Fibroblast of lung (primary cell): Measurements from ENCODE around the gene CRYL1. TPM values are rescaled to one million over a fixed set of nuclear protein-coding genes. Genes with fewer than 3 reads are reported as not detected.

ENCODE experiments used
- DNase-seq, 2 donors: peaks; one replicate each; pipeline versions ENCODE4 v3.0.0 to v3.0.0-alpha.2; 2010; ENCODE audit warnings: low read depth in 2 of 2
- H2AFZ ChIP-seq: 2 replicates; pipeline ENCODE4 v1.5.1; 2012; ENCODE audit warnings: low read length, control low read depth, inconsistent platforms
- H3K27ac ChIP-seq: 2 replicates; pipeline ENCODE4 v1.5.1; 2011; ENCODE audit warnings: low read length, control low read depth; ENCODE audit not compliant: insufficient read depth
- H3K27me3 ChIP-seq: 2 replicates; pipeline ENCODE4 v1.5.1; 2011; ENCODE audit warnings: mild to moderate bottlenecking, low read length; ENCODE audit not compliant: control insufficient read depth, insufficient read depth
- H3K36me3 ChIP-seq: 2 replicates; pipeline ENCODE4 v1.5.1; 2011; ENCODE audit warnings: low read length; ENCODE audit not compliant: control insufficient read depth, insufficient read depth
- H3K4me1 ChIP-seq: 2 replicates; pipeline ENCODE4 v1.5.1; 2011; ENCODE audit warnings: low read length; ENCODE audit not compliant: control insufficient read depth, insufficient read depth; ENCODE audit errors: extremely low read depth
- H3K4me2 ChIP-seq: 2 replicates; pipeline ENCODE4 v1.5.1; 2011; ENCODE audit warnings: low read length, control low read depth; ENCODE audit not compliant: insufficient read depth; ENCODE audit errors: extremely low read depth
- H3K4me3 ChIP-seq, 4 experiments: fragments of 200-600 bp in 1 of 4; sonication (generic) in 1 of 4; replicated peaks in 1 of 4; 2 replicates each; pipeline ENCODE4 v1.5.1; 2011 to 2016; ENCODE audit warnings: low read length in 4 of 4, low read depth in 3 of 4, mild to moderate bottlenecking in 3 of 4, control low read depth in 2 of 4, inconsistent platforms in 1 of 4, mixed read lengths in 1 of 4; ENCODE audit not compliant: insufficient read depth in 1 of 4; ENCODE audit errors: control extremely low read depth in 1 of 4
- H3K79me2 ChIP-seq: 2 replicates; pipeline ENCODE4 v1.5.1; 2012; ENCODE audit warnings: mild to moderate bottlenecking, low read length, inconsistent platforms; ENCODE audit not compliant: control insufficient read depth, insufficient read depth
- H3K9ac ChIP-seq: 2 replicates; pipeline ENCODE4 v1.5.1; 2011; ENCODE audit warnings: mild to moderate bottlenecking, low read length, control low read depth; ENCODE audit not compliant: insufficient read depth
- H3K9me3 ChIP-seq: 2 replicates; pipeline ENCODE4 v1.5.1; 2012; ENCODE audit warnings: low read depth, low read length; ENCODE audit not compliant: control insufficient read depth, insufficient read depth
- H4K20me1 ChIP-seq: 2 replicates; pipeline ENCODE4 v1.5.1; 2011; ENCODE audit warnings: low read length; ENCODE audit not compliant: control insufficient read depth, insufficient read depth; ENCODE audit errors: extremely low read depth
- EZH2 ChIP-seq: IDR thresholded peaks from 2 replicates; pipeline ENCODE4 v1.5.1; 2012; ENCODE audit warnings: low read length, control low read depth, mild to moderate bottlenecking; ENCODE audit errors: missing control alignments
- polyA plus RNA-seq, 2 donors: library from polyadenylated mRNA; depleted of rRNA in 1 of 2; stranded (reverse) in 1 of 2; unstranded in 1 of 2; fragments of >200 nt; gene quantifications; 2 replicates each; pipeline ENCODE4 v1.2.1, GENCODE V29; 2011 to 2012; ENCODE audit warnings: missing spikeins in 1 of 2
- total RNA-seq: library from RNA; depleted of rRNA; stranded (reverse); fragments of >200 nt; gene quantifications from 2 replicates; pipeline ENCODE4 v1.2.1, GENCODE V29; 2014
- TF ChIP-seq, protein P1 (sequence below), 2 donors: IDR thresholded peaks in 1 of 2; conservative IDR thresholded peaks in 1 of 2; 1 replicate in 1 of 2; 2 replicates in 1 of 2; pipeline ENCODE4 v1.5.1; 2011 to 2012; ENCODE audit warnings: low read length in 2 of 2, control low read depth in 1 of 2, inconsistent platforms in 1 of 2, low read depth in 1 of 2, mild to moderate bottlenecking in 1 of 2

Gene CRYL1
- total and polyA plus RNA-seq, 2 donors (not counting 1 experiment from before 2014, with no cell fraction given) = 18.3 to 20.1 TPM

GRCh38 chr13:20446900-20447299 lies 78.8 kb downstream of the CRYL1 start:
- Histone ChIP-seq H4K20me1 (no peaks in the 10 kb centered on the region), H3K36me3 (no peaks in the 10 kb centered on the region), H2AFZ (no peak overlapping the region), H3K4me3 (no peak overlapping the region), H3K4me1 (no peaks in the 10 kb centered on the region), H3K27ac (no peak overlapping the region), H3K9ac (no peak overlapping the region), H3K27me3 (no peaks in the 10 kb centered on the region), H3K9me3 (no peaks in the 10 kb centered on the region), H3K79me2 (no peaks in the 10 kb centered on the region), H3K4me2 (no peak overlapping the region)
- DNase-seq = no peak
- TF ChIP-seq, protein P1, sequence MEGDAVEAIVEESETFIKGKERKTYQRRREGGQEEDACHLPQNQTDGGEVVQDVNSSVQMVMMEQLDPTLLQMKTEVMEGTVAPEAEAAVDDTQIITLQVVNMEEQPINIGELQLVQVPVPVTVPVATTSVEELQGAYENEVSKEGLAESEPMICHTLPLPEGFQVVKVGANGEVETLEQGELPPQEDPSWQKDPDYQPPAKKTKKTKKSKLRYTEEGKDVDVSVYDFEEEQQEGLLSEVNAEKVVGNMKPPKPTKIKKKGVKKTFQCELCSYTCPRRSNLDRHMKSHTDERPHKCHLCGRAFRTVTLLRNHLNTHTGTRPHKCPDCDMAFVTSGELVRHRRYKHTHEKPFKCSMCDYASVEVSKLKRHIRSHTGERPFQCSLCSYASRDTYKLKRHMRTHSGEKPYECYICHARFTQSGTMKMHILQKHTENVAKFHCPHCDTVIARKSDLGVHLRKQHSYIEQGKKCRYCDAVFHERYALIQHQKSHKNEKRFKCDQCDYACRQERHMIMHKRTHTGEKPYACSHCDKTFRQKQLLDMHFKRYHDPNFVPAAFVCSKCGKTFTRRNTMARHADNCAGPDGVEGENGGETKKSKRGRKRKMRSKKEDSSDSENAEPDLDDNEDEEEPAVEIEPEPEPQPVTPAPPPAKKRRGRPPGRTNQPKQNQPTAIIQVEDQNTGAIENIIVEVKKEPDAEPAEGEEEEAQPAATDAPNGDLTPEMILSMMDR (conservative IDR thresholded peaks at IDR 0.05 in 1 of 2, IDR thresholded peaks at IDR 0.05 in 1 of 2; ENCODE audit: low read depth in 1 of 2, low read length in 2 of 2) = no peak
- no peak for TF ChIP-seq EZH2

DNA sequence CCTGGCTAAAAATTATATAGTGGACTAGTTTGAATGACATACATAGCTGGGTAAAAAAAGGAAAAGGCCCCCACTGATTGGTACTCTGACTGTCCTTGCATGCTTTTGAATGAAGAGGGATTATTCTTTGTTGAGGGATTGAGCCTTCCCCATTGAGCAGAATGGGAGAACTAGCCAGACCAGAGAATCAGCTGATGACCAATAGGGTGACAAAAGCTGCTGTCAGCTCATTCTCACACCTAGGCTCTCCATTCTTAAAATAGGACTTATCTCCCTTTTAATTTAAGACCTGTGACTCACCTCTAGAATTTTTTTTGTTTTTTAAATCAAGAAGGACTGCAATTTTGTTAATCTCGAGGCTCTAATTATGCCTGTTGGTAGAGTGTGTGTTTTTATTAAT lies 79.3 kb downstream of the CRYL1 start:
- Histone ChIP-seq H3K4me3 (no peak overlapping the region), H3K27me3 (no peaks in the 10 kb centered on the region), H3K79me2 (no peaks in the 10 kb centered on the region), H2AFZ (no peak overlapping the region), H3K9ac (no peak overlapping the region), H3K9me3 (no peaks in the 10 kb centered on the region), H3K4me1 (no peaks in the 10 kb centered on the region), H3K36me3 (no peaks in the 10 kb centered on the region), H4K20me1 (no peaks in the 10 kb centered on the region), H3K4me2 (no peak overlapping the region), H3K27ac (no peak overlapping the region)
- TF ChIP-seq EZH2 = no peak
- TF ChIP-seq, protein P1 (conservative IDR thresholded peaks at IDR 0.05 in 1 of 2, IDR thresholded peaks at IDR 0.05 in 1 of 2; ENCODE audit: low read depth in 1 of 2, low read length in 2 of 2) = no peak
- DNase-seq = no peak

DNA sequence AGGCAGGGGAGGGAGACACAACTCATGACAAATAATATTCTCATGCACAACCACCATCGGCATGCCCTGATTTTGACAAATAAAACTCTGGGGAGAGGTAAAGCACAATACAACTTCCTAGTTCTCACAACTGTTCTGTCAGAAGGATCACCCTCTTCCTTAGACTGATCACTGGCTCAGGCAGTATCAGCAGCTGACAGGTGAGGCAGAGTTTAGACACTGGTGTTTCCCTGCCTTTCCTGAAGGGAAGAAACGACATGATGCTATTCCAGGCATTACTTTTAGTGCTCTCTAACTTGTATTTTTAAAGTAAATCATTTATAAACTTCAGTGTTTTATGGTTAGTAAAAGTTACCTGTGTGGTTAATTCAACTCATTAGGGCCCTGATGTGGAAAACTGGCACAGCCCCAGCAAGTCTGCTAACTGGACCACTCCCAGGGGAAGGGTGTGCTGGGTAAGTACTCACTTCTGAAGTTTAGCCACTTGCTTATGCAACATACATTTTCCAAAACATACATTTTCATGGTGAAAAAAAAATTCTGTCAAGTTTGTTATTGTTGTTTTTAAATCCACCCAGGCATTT lies 82.8 kb downstream of the CRYL1 start:
- Histone ChIP-seq H3K4me3 (no peak overlapping the region), H3K9ac (no peak overlapping the region), H2AFZ (no peak overlapping the region), H3K27ac (no peak overlapping the region), H3K27me3 (no peaks in the 10 kb centered on the region), H4K20me1 (no peaks in the 10 kb centered on the region), H3K79me2 (no peaks in the 10 kb centered on the region), H3K9me3 (no peaks in the 10 kb centered on the region), H3K36me3 (no peaks in the 10 kb centered on the region), H3K4me1 (no peaks in the 10 kb centered on the region), H3K4me2 (no peak overlapping the region)
- TF ChIP-seq EZH2 = no peak
- TF ChIP-seq, protein P1 (conservative IDR thresholded peaks at IDR 0.05 in 1 of 2, IDR thresholded peaks at IDR 0.05 in 1 of 2; ENCODE audit: low read depth in 1 of 2, low read length in 2 of 2) = no peak
- no peak for DNase-seq
